HG03175 (cell line): ENCODE data around the gene TSPYL6.

Experiments
- ATAC-seq: cut with Tn5 transposase; IDR thresholded peaks from one replicate; pipeline ENCODE4 v1.9.1; 2021; ENCODE audit warnings: mild to moderate bottlenecking, moderate library complexity; ENCODE audit not compliant: unreplicated experiment

TSPYL6 gene

GRCh38 chr2:54259413-54260240 is 3.6 kb upstream of the TSPYL6 start:
- ATAC-seq: peak; percentile 56

GRCh38 chr2:54258166-54258565 is 2.1 kb upstream of the TSPYL6 start:
- ATAC-seq: no peak

GRCh38 chr2:54255230-54256090 is 569 bp downstream of the TSPYL6 start:
- ATAC-seq: no peak

GRCh38 chr2:54254180-54254579 is 1.8 kb downstream of the TSPYL6 start:
- no peak for ATAC-seq

- ATAC-seq: no peak
These were observed 6.4 kb downstream of the TSPYL6 start for GRCh38 chr2:54249629-54250028.

- no peak for ATAC-seq
These were observed 8.9 kb downstream of the TSPYL6 start for GRCh38 chr2:54247115-54247514.

- no peak for ATAC-seq
These were observed 15.2 kb downstream of the TSPYL6 start for GRCh38 chr2:54240515-54241469.

- no peak for ATAC-seq
These were observed 16.6 kb downstream of the TSPYL6 start for GRCh38 chr2:54239427-54239826.

GRCh38 chr2:54237428-54237827 is 18.6 kb downstream of the TSPYL6 start:
- ATAC-seq: no peak

GRCh38 chr2:54233832-54234649 is 22.0 kb downstream of the TSPYL6 start:
- ATAC-seq: no peak

GRCh38 chr2:54228945-54229344 is 27.1 kb downstream of the TSPYL6 start:
- no peak for ATAC-seq

GRCh38 chr2:54227798-54228197 is 28.2 kb downstream of the TSPYL6 start:
- ATAC-seq: no peak

GRCh38 chr2:54226260-54226659 is 29.8 kb downstream of the TSPYL6 start:
- ATAC-seq: no peak

- ATAC-seq: no peak
These were observed 31.0 kb downstream of the TSPYL6 start for GRCh38 chr2:54224997-54225396.

GRCh38 chr2:54213082-54213481 is 42.9 kb downstream of the TSPYL6 start:
- ATAC-seq: no peak

- ATAC-seq: no peak
These were observed 43.6 kb downstream of the TSPYL6 start for GRCh38 chr2:54212456-54212855.

- no peak for ATAC-seq
These were observed 46.6 kb downstream of the TSPYL6 start for GRCh38 chr2:54209379-54209778.

GRCh38 chr2:54208364-54209240 is 47.4 kb downstream of the TSPYL6 start:
- no peak for ATAC-seq

GRCh38 chr2:54207666-54208195 is 48.3 kb downstream of the TSPYL6 start:
- ATAC-seq: no peak
